GDM1 (cell line): ENCODE measurements around the gene TTLL7.

Source experiments
- DNase-seq: peaks from one replicate; lab custom pipeline; 2025; lab: John Stamatoyannopoulos, UW

Gene TTLL7

GRCh38 chr1:83816836-83817235 lies 182.1 kb downstream of the TTLL7 start:
- DNase-seq, result no peak

GRCh38 chr1:83815330-83815729 lies 183.6 kb downstream of the TTLL7 start:
- no peak for DNase-seq
